Hippocampal formation (tissue), 2 donors: Measurements from ENCODE around the gene ARHGAP29.
"Not testable (repeated sequence)": the region's sequence is repeated elsewhere in the genome, so short reads cannot be mapped to it uniquely, and the experiment has no call there.

ENCODE experiments used
- DNase-seq, 2 donors: peaks; one replicate each; lab custom pipeline; 2025; lab: John Stamatoyannopoulos, UW

The ARHGAP29 gene

GRCh38 chr1:94165843-94166242, 71.5 kb downstream of the ARHGAP29 start:
- no peak for DNase-seq

DNA sequence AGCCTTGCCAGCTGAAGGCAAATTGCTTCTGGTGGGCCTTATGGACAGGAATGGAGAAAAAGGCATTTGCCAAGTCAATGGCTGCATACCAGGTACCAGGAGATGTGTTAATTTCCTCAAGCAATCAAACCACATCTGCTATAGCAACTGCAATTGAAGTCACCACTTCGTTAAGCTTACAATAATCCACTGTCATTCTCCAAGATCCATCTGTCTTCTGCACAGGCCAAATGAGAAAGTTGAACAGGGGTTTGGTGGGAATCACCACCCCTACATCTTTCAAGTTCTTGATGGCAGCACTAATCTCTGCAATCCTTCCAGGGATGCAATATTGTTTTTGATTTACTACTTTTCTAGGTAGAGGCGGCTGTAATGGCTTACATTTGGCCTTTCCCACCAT, 72.5 kb downstream of the ARHGAP29 start:
- not testable (repeated sequence) for DNase-seq

DNA sequence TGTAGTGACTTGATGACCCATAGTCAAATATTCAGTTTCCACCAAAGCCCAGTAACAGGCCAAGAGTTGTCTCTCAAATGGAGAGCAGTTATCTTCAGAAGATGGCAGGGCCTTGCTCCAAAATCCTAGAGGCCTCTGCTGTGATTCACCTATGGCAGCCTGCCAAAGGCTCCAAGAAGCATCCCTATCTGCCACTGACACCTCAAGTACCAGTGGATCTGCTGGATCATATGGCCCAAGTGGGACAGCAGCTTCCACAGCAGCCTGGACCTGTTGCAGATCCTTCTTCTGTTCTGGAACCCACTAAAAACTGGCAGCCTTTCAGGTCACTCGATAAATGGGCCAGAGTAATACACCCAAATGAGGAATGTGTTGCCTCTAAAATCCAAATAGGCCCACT, 73.3 kb downstream of the ARHGAP29 start:
- not testable (repeated sequence) for DNase-seq

DNA sequence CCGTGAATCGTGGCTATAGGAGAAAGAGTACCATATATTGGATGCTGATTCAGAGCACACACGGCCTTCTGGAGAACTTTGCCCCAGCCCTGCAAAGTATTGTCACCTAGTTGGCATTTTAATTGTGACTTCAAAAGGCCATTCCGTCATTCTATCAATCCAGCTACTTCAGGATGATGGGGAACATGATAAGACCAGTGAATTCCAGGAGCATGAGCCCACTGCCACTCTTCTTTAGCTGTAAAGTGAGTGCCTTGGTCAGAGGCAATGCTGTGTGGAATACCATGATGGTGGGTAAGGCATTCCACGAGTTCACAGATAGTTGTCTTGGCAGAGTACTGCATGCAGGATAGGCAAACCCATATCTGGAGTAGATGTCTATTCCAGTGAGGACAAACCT, 74.1 kb downstream of the ARHGAP29 start:
- DNase-seq = not testable (repeated sequence)

- no peak for DNase-seq
These were observed 76.6 kb downstream of the ARHGAP29 start for GRCh38 chr1:94160811-94161210.

DNA sequence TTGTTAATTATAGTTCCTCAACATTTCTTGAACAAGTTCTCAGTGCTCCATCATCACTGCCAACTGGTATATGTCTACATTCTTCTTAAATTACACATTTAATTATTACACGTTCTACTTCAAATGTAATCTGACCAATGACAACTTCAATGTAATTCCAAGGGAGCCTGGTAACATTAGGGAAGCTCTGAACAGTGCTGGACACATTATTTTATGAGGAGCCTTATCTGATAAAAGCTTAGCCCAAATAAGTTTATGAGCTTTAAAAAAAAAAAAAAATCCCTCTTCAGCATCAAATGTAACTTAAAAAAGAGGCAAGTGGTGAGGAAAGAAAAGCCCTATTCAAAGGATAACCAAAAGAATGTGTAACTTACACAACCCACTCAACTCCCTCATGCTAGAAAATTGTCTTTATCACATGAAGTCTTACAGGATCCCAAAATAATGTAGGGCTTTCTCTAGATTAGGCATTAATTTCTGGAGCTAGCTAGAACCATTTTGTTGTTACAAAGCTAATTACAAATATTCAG, 81.2 kb downstream of the ARHGAP29 start:
- DNase-seq = no peak

GRCh38 chr1:94154989-94155388, 82.4 kb downstream of the ARHGAP29 start:
- no peak for DNase-seq

- no peak for DNase-seq
These were observed 84.3 kb downstream of the ARHGAP29 start for GRCh38 chr1:94153133-94153532.

- DNase-seq = not testable (repeated sequence)
These were observed 88.2 kb downstream of the ARHGAP29 start for GRCh38 chr1:94149166-94149565.

DNA sequence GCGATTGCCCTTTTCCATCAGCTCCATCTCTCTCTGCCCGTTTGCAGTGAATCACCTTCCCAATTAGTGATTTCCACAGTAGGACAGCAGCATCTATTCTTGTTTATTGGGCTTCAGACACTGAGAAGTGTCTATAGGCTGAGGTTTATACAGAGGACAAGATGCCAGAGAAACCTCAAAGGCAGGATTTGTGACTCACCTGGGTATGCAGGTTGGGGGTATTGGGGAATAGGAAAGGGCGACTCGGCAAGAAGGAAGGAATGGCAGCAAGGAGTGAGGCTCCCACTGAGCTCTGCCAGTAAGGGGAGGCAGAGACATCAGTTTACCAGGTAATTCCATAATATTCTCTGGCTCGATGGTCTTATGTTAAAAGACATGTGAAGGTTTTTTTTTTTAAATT, 91.1 kb downstream of the ARHGAP29 start:
- no peak for DNase-seq

GRCh38 chr1:94144836-94145235, 92.5 kb downstream of the ARHGAP29 start:
- no peak for DNase-seq

DNA sequence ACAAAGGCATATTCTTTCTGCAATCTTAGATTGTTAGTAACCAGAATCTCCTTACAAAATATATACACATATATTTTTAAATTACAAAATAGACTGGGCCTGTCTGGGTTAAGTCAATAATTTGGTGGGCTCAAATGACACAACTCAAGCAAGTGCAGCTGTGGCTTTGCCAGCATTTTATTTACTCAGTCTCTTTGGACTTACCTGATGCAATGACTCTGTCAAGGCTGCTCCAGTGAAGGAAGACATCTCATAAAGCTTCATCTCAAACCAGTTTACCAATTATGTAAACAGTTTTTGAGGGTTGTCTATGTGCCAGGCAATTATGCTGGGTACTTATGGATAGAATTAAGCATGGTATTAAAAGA, 93.6 kb downstream of the ARHGAP29 start:
- no peak for DNase-seq

- no peak for DNase-seq
These were observed 94.1 kb downstream of the ARHGAP29 start for GRCh38 chr1:94143173-94143808.

DNA sequence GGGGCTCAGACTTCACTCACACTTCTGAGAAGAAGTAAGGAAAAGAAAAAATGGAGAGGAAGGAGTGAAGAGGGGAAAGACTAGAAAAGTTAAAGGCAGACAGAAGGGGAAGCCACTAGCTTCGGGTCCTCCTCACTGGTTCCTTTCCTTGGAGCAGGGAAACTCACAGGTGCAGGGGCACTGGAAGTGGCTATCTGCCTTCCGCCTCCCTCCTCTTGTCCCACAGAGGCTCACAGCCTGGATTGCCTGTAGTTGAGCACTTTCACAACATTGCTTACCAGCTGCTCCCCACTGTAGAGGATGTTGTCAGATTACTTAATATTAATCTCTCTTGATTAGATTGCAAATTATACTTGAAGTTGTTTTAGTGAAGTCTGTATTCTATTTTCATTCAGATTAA, 94.8 kb downstream of the ARHGAP29 start:
- no peak for DNase-seq

DNA sequence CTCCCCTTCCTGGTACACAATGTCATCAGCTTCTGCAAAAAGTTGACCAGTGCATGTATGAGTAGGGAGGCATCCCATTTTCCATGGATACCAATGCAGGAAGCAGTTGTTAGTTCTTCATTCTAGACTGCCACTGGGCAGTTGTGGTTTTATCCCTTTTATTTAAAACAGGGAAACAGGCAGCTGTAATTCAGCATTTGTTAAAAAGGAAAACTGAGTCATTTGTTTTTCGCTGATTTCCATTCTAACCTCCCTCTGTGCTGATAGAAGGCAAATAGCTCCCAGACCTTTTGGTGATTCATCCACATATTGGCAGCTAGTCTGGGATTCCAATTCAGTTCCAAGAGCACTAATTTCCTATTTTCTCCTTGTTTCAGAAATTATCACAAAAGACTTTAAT, 95.4 kb downstream of the ARHGAP29 start:
- DNase-seq = peak in 1 of 2 donors; percentile 16

DNA sequence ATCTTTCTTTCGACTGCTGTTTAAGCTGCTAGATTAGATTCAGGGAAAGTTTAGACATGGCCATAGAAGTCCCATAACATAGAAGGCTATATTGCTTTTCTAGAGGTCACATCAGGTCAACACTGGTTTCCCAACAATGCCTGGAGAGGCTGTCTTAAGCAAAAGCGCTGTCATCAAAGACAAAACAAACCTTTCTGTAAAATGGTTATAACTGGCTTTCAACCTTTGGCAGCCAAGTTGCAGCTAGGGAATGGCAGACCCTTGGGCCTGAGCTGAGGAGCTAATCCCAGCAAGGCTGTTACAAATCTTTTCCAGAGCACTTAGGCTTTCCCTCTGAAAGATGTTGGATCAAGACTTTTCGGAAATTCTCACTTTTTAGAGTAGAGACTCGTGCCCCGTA, 105.3 kb downstream of the ARHGAP29 start:
- DNase-seq = no peak

DNA sequence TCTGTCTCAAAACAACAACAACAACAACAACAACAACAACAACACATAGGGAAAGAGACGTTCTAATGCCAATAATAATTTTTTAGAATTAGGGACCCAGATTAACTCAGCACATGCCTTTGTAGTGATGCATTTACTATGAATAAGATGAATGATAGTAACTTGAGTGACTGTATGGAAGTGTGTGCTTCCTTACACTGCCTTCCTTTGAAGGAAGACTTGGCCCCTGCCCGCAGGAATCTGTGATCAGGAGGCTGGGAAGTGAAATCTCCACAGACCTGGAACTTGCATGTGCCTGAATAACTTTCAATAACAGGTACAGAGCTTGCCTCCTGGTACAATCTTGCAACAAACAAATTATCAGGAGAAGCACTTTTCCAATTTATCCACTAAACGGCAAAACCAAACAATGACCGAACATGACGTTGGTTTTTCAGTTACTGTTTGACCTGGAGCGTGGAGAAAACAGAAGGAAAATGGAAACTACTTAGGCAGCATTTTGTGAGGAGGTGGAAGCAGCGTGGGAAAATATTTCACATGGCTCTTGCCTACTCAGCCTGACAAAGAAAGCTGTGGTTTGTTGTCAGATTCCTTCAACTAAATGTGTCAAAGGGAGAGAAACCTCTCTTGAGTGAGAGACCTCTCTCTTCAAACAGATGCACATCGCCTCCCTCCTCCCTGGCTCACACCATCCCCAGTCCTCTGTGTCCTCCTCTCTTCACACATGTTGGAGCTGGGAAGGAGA, 106.4 kb downstream of the ARHGAP29 start:
- DNase-seq = no peak

GRCh38 chr1:94126651-94127050, 110.7 kb downstream of the ARHGAP29 start:
- no peak for DNase-seq

GRCh38 chr1:94125551-94126514, 111.6 kb downstream of the ARHGAP29 start:
- no peak for DNase-seq

GRCh38 chr1:94124538-94124937, 112.8 kb downstream of the ARHGAP29 start:
- DNase-seq = no peak

- DNase-seq = no peak
These were observed 115.0 kb downstream of the ARHGAP29 start for GRCh38 chr1:94122201-94122970.
